HepG2 (cell line): ENCODE results near the gene RINL. TPM values are rescaled to one million over a fixed set of nuclear protein-coding genes. Genes with fewer than 3 reads are reported as not detected.

Experiments used
- AHR ChIP-seq: IDR thresholded peaks from 2 replicates; pipeline ENCODE4 v1.6.1; 2018; ENCODE audit warnings: missing genetic modification reagents, missing compliant biosample characterization
- BHLHE40 ChIP-seq: IDR thresholded peaks from 2 replicates; pipeline ENCODE4 v1.6.1; 2011; ENCODE audit warnings: low read length, improper control_type of control experiment
- DNMT1 ChIP-seq: sonication (generic); formaldehyde crosslinking; IDR thresholded peaks from 2 replicates; pipeline ENCODE4 v1.5.1; 2020; ENCODE audit warnings: mild to moderate bottlenecking, missing genetic modification reagents
- DZIP1 ChIP-seq: sonication (generic); formaldehyde crosslinking; IDR thresholded peaks from 2 replicates; pipeline ENCODE4 v1.5.0; 2020; ENCODE audit warnings: mild to moderate bottlenecking, missing genetic modification reagents
- ELK4 ChIP-seq: sonication (generic); formaldehyde crosslinking; IDR thresholded peaks from 2 replicates; pipeline ENCODE4 v1.9.0; 2021; ENCODE audit warnings: missing genetic modification reagents, borderline replicate concordance
- HCFC1 ChIP-seq: fragments of 150-350 bp; IDR thresholded peaks from 2 replicates; pipeline ENCODE4 v1.6.1; 2014; ENCODE audit warnings: low read depth, low read length
- HNF1A ChIP-seq, 2 experiments: sonication (generic) in 1 of 2; formaldehyde crosslinking in 1 of 2; IDR thresholded peaks; 2 replicates each; pipeline versions ENCODE4 v1.4.0 to v1.6.1; 2016 to 2020; ENCODE audit warnings: borderline replicate concordance in 1 of 2, low read depth in 1 of 2, mild to moderate bottlenecking in 1 of 2, missing genetic modification reagents in 1 of 2
- IRF1 ChIP-seq: sonication (generic); formaldehyde crosslinking; IDR thresholded peaks from 2 replicates; pipeline ENCODE4 v1.4.0; 2020; ENCODE audit warnings: low read depth, mild to moderate bottlenecking, missing genetic modification reagents
- MXI1 ChIP-seq: IDR thresholded peaks from 3 replicates; pipeline ENCODE4 v1.6.1; 2012; ENCODE audit warnings: low read depth, low read length, inconsistent platforms, borderline replicate concordance
- NFE2L1 ChIP-seq: sonication (generic); formaldehyde crosslinking; IDR thresholded peaks from 2 replicates; pipeline ENCODE4 v1.4.0; 2020; ENCODE audit warnings: missing genetic modification reagents, mild to moderate bottlenecking, borderline replicate concordance
- NFIB ChIP-seq: sonication (generic); formaldehyde crosslinking; IDR thresholded peaks from 2 replicates; pipeline ENCODE4 v1.9.0; 2021; ENCODE audit warnings: missing genetic modification reagents, mild to moderate bottlenecking, borderline replicate concordance
- PTBP1 ChIP-seq: fragments of 200-400 bp; formaldehyde crosslinking; IDR thresholded peaks from 2 replicates; pipeline ENCODE4 v1.6.1; 2018; ENCODE audit warnings: low read length, low read depth; ENCODE audit not compliant: poor library complexity, severe bottlenecking
- SMAD1 ChIP-seq: sonication (generic); formaldehyde crosslinking; IDR thresholded peaks from 2 replicates; pipeline ENCODE4 v1.4.0; 2020; ENCODE audit warnings: missing genetic modification reagents, low read depth, mild to moderate bottlenecking, borderline replicate concordance
- SMARCC2 ChIP-seq: fragments of 450-650 bp; IDR thresholded peaks from 2 replicates; pipeline ENCODE4 v1.6.1; 2017; ENCODE audit warnings: antibody characterized with exemption, mild to moderate bottlenecking
- STAT6 ChIP-seq: sonication (generic); formaldehyde crosslinking; IDR thresholded peaks from 2 replicates; pipeline ENCODE4 v1.4.0; 2020; ENCODE audit warnings: missing genetic modification reagents, mild to moderate bottlenecking, borderline replicate concordance
- ZNF543 ChIP-seq: sonication (generic); formaldehyde crosslinking; IDR thresholded peaks from 2 replicates; pipeline ENCODE4 v1.4.0; 2020; ENCODE audit warnings: mild to moderate bottlenecking, missing genetic modification reagents
- ZNF577 ChIP-seq: sonication (generic); formaldehyde crosslinking; IDR thresholded peaks from 2 replicates; pipeline ENCODE4 v1.4.0; 2020; ENCODE audit warnings: mild to moderate bottlenecking, low read depth, missing genetic modification reagents, borderline replicate concordance
- polyA plus RNA-seq, 8 experiments: library from polyadenylated mRNA; depleted of rRNA in 3 of 8; stranded (reverse) in 7 of 8; unstranded in 1 of 8; fragments of >200 nt; fragmentation: Illumina TruSeq in 4 of 8; extraction: Trizol in 4 of 8; gene quantifications; 2 replicates each; pipeline versions ENCODE4 v1.2.1 to v1.2.3, GENCODE V29; 2011 to 2016; ENCODE audit warnings: low read depth in 4 of 8, missing spikeins in 1 of 8, mixed read lengths in 1 of 8; ENCODE audit not compliant: insufficient read depth in 1 of 8
- total RNA-seq, 5 experiments: library from RNA; depleted of rRNA; stranded (reverse); fragments of >200 nt; fragmentation: Illumina TruSeq; extraction: Trizol; gene quantifications; 2 replicates each; pipeline ENCODE4 v1.2.3, GENCODE V29; 2016; ENCODE audit warnings: low read depth in 1 of 5

The RINL gene
- total and polyA plus RNA-seq, 2 of the 13 experiments (the other 11 are each of a cell fraction or from before 2014, with no cell fraction given) = 11.4 to 18.0 TPM

GRCh38 chr19:38850976-38851621 lies 27.0 kb downstream of the RINL start (continued):
- TF ChIP-seq HNF1A (IDR thresholded peaks at IDR 0.05; ENCODE audit: low read depth) = no peak
- TF ChIP-seq HNF1A (CRISPR knock-in tag; IDR thresholded peaks at IDR 0.05; ENCODE audit: borderline replicate concordance) = no peak
- TF ChIP-seq ELK4 (CRISPR knock-in tag) = no peak
- no peak for TF ChIP-seq SMAD1
- TF ChIP-seq DNMT1 (CRISPR knock-in tag) = no peak
- TF ChIP-seq ZNF577 (CRISPR knock-in tag) = no peak
- no peak for TF ChIP-seq NFIB (CRISPR knock-in tag)
- no peak for TF ChIP-seq SMARCC2
- TF ChIP-seq IRF1 (CRISPR knock-in tag) = no peak
- TF ChIP-seq ZNF543 (CRISPR knock-in tag) = no peak
- no peak for TF ChIP-seq MXI1
- TF ChIP-seq DZIP1 (CRISPR knock-in tag) = no peak
- no peak for TF ChIP-seq AHR (CRISPR knock-in tag)
- TF ChIP-seq STAT6 (CRISPR knock-in tag) = 0 out of 2 replicates have a peak, but pooled peaks have one; percentile 62
- TF ChIP-seq HCFC1 = no peak
- TF ChIP-seq PTBP1 = peak; percentile 56
- no peak for TF ChIP-seq NFE2L1
- TF ChIP-seq BHLHE40 = no peak
